Measurements from ENCODE around the gene ITGA6. TPM values are rescaled to one million over a fixed set of nuclear protein-coding genes. Genes with fewer than 3 reads are reported as not detected.
"Not testable (repeated sequence)": the region's sequence is repeated elsewhere in the genome, so short reads cannot be mapped to it uniquely, and the experiment has no call there.

Gene ITGA6
- total RNA-seq, 1 donor from 2014 or later, result 44.4 TPM

DNA sequence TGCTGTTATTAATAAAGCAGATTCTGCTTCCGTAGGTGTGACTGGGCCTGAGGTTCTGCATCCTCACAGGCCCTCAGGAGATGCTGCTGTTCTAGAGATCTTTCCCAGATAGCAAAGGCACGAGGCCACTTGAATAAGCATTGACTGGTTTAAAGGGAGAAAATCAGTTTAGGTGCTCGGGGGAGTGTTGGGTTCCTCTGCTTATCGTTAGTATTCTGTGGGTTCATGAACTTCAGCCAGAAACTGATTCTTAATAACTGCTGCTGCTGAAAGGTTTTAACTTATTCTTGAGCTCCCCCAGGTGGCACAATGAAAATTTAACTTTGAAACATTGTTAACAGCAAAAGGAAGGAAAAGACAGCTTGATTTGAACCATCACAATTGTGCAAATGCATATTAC, 56.9 kb downstream of the ITGA6 start:
- no peak for ATAC-seq (ENCODE audit: poor library complexity)

DNA sequence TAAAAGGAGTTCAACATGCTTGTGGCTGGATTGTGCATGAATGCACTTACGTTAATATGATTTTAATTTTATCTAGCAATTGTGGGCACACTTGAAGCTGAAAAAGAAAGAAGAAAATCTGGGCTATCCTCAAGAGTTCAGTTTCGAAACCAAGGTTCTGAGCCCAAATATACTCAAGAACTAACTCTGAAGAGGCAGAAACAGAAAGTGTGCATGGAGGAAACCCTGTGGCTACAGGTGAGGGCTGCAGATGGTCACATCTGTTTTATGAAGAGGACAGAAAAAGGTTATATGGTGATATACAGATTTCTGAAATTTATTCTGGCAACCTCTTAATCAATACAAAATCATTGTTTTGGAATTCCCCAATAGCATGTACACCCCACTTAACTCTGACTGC, 57.3 kb downstream of the ITGA6 start:
- ATAC-seq (ENCODE audit: poor library complexity) (no peak), DNase-seq (no peak)
- intact Hi-C loops (cut with DNase I), result no loop called here

More for the DNA sequence above, 56.9 kb downstream of the ITGA6 start:
- intact Hi-C loops (cut with DNase I), result no loop called here
- no peak for DNase-seq

GRCh38 chr2:172488556-172488955, 61.2 kb downstream of the ITGA6 start:
- intact Hi-C loops (cut with DNase I), result no loop called here
- ATAC-seq (ENCODE audit: poor library complexity) (no peak), DNase-seq (no peak)

DNA sequence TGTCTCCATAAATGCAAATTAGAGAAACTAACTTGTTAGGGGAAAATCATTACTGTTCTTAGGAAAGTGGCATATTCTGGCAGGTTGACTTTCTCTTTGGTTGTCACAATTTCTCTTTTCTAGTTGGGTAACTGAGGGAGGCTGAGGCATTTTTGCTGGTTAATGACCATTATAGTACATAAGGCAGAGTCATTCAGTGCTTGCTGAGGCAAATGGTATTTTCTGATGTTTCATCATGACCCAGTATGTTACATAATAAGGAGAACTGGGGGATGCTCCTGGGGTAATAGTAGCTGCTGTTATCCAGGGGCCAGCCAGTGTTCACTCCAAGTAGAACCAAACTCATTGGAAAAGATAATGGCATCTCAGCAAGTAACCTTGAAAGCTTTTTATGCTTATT, 62.3 kb downstream of the ITGA6 start:
- ATAC-seq (ENCODE audit: poor library complexity), result no peak
- intact Hi-C loops (cut with DNase I), result no loop called here
- no peak for DNase-seq

DNA sequence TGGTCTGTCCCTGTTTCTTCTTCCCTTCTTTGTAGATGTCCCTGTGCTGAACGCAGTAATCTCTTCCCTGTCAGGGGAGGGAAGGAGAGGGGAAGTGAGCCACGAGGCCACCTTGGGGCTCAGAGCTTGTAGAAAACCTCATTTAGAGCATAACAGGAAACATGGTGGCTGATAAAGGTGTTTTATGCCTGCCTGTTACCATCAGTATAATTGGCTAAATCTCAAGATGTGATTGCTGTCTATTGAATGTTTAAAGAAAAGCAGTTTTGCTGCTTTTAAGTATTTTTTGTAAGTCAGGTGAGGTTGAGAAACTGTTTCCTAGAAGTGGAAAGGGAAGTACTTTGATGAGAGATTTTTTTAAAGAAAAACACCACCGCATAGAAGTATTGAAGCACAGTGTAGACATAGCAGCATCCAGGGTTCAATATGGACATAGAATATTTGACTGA, 68.8 kb downstream of the ITGA6 start:
- intact Hi-C loops (cut with DNase I), result no loop called here
- no peak for ATAC-seq (ENCODE audit: poor library complexity)
- DNase-seq, result no peak

DNA sequence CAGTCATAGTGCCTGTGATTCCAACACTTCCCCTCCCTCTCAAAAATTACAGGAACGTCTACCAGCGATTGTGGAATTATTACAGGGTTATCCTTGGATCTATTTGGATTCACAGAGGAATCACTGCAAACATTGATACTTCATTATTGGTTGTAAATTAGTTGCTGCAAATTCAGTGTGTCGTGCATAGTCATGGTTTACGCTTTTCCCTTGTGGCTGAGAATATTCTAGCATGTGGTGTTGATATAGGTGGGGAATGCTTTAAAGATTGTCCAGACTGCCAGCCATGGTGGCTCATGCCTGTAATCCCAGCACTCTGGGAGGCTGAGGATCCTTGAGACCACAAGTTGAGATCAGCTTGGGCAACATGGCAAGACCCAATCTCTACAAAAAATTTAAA, 79.8 kb downstream of the ITGA6 start:
- ATAC-seq (ENCODE audit: poor library complexity) (no peak), DNase-seq (no peak)
- intact Hi-C loops (cut with DNase I), result no loop called here

- ATAC-seq (ENCODE audit: poor library complexity) (no peak), DNase-seq (no peak)
- intact Hi-C loops (cut with DNase I), result no loop called here
Observed at GRCh38 chr2:172510088-172510487, 82.7 kb downstream of the ITGA6 start.

GRCh38 chr2:172510548-172510947, 83.2 kb downstream of the ITGA6 start:
- intact Hi-C loops (cut with DNase I), result no loop called here
- ATAC-seq (ENCODE audit: poor library complexity) (no peak), DNase-seq (no peak)

GRCh38 chr2:172512810-172513523, 85.6 kb downstream of the ITGA6 start:
- ATAC-seq (ENCODE audit: poor library complexity) (no peak), DNase-seq (no peak)
- intact Hi-C loops (cut with DNase I), result no loop called here

DNA sequence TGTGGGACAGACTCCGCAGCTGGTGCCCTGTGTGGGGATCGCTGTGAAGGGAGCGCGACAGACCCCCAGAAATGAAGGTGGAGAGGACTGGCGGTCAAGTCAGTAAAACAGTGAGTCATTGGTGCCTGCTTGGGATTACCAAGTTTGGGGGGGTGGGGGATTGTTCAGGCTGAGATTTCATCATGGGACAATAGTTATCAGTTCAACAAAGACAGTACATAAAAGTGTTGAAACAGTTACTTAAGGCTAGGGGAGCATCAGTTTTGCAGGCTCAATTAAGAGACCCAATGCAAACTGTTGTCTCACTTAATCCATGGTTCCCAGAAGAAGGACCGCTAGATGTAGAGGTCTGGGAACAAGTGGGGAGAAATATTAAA, 86.1 kb downstream of the ITGA6 start:
- DNase-seq (no peak), ATAC-seq (ENCODE audit: poor library complexity) (no peak)
- intact Hi-C loops (cut with DNase I), result no loop called here

GRCh38 chr2:172513935-172514586, 86.7 kb downstream of the ITGA6 start:
- no peak for ATAC-seq (ENCODE audit: poor library complexity)
- intact Hi-C loops (cut with DNase I), result no loop called here
- DNase-seq, result peak; percentile 43

DNA sequence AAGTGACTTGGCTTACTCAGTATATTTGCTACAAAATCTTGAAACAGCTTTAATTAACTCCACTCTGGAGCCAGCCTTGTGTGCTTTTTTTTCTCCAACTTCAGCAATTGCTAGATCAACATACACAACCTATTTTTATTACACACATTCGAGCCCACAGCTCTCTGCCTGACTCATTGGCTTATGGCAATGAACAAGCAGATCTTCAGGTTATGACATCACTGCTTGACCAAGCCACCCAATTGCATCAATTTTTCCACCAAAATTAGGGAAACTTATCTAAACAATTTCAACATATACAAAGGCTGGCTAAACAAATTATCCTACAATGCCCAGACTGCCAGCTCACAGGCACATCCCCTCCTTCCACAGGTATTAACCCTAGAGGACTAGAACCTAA, 88.9 kb downstream of the ITGA6 start:
- no peak for ATAC-seq (ENCODE audit: poor library complexity)
- DNase-seq, result no peak
- intact Hi-C loops (cut with DNase I), result no loop called here

- ATAC-seq (ENCODE audit: poor library complexity), result no peak
- DNase-seq, result no peak
- intact Hi-C loops (cut with DNase I), result no loop called here
Observed at GRCh38 chr2:172518995-172519394, 91.6 kb downstream of the ITGA6 start.

DNA sequence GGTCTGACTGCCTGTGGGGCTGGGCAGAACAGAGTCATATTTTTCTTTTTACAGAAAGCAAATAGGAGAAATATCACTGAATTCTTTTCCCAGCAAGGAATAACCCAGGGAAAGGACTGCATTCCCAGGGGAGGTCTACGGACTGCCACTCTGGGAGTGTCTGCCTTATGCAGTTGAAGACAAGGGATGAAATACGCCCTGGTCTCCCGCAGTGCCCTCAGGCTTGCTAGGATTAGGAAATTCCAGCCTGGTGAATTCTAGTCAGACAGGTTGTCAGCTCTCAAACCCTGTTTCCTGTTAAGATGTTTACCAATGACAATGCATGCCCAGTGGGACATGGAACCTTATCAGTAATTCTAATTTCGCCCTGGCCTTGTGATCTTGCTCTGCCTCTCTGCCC, 98.2 kb downstream of the ITGA6 start:
- ATAC-seq (ENCODE audit: poor library complexity), result no peak
- intact Hi-C loops (cut with DNase I), result no loop called here
- DNase-seq, result no peak

- DNase-seq (no peak), ATAC-seq (ENCODE audit: poor library complexity) (no peak)
- intact Hi-C loops (cut with DNase I), result no loop called here
Observed at GRCh38 chr2:172531309-172531708, 103.9 kb downstream of the ITGA6 start.

GRCh38 chr2:172532461-172532860, 105.1 kb downstream of the ITGA6 start:
- intact Hi-C loops (cut with DNase I); ATAC-seq (ENCODE audit: poor library complexity); DNase-seq: not testable (repeated sequence)

DNA sequence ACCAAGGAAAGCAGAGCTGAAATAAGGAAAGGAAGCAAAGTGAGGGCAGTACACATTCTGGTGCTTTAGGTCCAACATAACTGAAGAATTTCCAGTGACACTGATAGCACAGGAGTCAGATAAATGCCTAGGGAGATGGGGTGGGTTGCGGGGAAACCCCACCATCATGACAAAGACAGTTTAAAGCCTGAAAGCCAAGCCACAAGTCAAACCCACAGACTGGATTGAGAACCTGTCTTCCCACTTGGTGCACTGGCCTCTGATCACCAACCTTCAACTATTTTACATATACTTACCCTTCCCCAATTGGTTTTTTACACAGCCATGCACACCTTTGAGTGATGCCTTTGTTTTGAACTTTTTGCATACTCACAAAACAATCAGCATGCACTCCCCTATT, 106.3 kb downstream of the ITGA6 start:
- no peak for DNase-seq
- no peak for ATAC-seq (ENCODE audit: poor library complexity)
- intact Hi-C loops (cut with DNase I), result no loop called here

DNA sequence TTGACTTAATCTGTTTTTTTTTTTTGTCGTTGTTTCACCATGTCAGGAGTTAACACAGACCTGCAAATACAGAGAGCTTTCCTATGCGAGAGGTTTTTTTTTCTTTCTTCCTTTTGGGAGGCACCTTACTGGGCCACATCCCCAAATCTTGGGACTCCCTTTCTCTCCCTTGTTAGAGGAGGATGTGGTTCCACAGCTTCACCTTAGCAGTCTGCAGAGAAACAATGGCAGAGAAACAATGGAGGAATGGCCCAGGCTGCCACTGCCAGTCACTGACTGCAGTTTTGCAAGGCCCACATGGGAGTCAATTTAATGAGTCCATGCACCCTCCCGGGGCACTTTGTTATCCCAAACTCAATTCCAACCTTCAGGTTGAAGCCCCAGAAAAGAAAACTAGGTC, 107.7 kb downstream of the ITGA6 start:
- DNase-seq, result no peak
- ATAC-seq (ENCODE audit: poor library complexity), result no peak
- intact Hi-C loops (cut with DNase I), result no loop called here

DNA sequence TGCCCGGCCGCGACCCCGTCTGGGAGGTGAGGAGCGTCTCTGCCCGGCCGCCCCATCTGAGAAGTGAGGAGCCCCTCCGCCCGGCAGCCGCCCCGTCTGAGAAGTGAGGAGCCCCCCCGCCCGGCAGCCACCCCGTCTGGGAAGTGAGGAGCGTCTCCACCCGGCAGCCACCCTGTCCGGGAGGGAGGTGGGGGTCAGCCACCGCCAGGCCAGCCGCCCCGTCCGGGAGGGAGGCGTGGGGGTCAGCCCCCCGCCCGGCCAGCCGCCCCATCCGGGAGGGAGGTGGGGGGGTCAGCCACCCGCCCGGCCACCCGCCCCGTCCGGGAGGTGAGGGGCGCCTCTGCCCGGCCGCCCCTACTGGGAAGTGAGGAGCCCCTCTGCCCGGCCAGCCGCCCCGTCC, 110.5 kb downstream of the ITGA6 start:
- intact Hi-C loops (cut with DNase I); DNase-seq; ATAC-seq (ENCODE audit: poor library complexity): not testable (repeated sequence)

GRCh38 chr2:172539767-172540166, 112.4 kb downstream of the ITGA6 start:
- DNase-seq (no peak), ATAC-seq (ENCODE audit: poor library complexity) (no peak)
- intact Hi-C loops (cut with DNase I), result no loop called here

DNA sequence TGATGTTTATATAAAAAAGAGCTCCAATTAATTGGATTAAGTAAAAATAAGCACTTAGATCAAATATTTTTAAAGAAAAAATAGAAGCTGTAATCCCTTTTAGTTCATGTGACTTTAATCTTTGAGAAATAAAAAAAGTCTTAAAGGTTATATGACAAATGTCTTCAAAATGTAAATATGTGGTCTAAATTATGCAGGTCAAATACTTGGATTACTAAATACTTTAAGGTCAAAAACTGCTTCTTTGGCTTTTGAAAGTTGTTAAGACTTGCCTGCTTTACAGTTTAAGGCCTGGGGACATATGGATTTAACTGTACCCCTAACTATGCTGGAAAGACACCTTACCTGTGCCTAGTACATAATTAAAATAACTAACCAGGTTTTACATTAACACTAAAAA, 113.0 kb downstream of the ITGA6 start:
- ATAC-seq (ENCODE audit: poor library complexity) (no peak), DNase-seq (no peak)
- intact Hi-C loops (cut with DNase I), result no loop called here
